ENCODE data around the gene CRYBA4. TPM values are rescaled to one million over a fixed set of nuclear protein-coding genes. Genes with fewer than 3 reads are reported as not detected.
A peak's percentile ranks its signal among the peaks of the same experiment; 100 is the strongest.

Gene CRYBA4
- total and polyA plus RNA-seq, 10 of the 15 experiments (the other 5 are each of a cell fraction or from before 2014, with no cell fraction given) = 0.12 to 0.17 TPM; not detected in 8

- no peak for TF ChIP-seq EGR1 (IDR thresholded peaks at IDR 0.05; ENCODE audit: borderline replicate concordance in 1 of 2, low read depth in 2 of 2, low read length in 2 of 2)
- TF ChIP-seq NFXL1 (IDR thresholded peaks at IDR 0.05; ENCODE audit: borderline replicate concordance) = no peak
- TF ChIP-seq CHD2 (IDR thresholded peaks at IDR 0.05; ENCODE audit: borderline replicate concordance, low read depth, low read length) = no peak
- TF ChIP-seq SUZ12 (IDR thresholded peaks at IDR 0.05; ENCODE audit: unreplicated experiment) = no peak
- no peak for TF ChIP-seq YBX1 (IDR thresholded peaks at IDR 0.05)
- TF ChIP-seq ETV6 (conservative IDR thresholded peaks at IDR 0.05 in 1 of 2, IDR thresholded peaks at IDR 0.05 in 1 of 2; ENCODE audit: borderline replicate concordance in 1 of 2, low read depth in 1 of 2) = no peak
- TF ChIP-seq, protein P1, sequence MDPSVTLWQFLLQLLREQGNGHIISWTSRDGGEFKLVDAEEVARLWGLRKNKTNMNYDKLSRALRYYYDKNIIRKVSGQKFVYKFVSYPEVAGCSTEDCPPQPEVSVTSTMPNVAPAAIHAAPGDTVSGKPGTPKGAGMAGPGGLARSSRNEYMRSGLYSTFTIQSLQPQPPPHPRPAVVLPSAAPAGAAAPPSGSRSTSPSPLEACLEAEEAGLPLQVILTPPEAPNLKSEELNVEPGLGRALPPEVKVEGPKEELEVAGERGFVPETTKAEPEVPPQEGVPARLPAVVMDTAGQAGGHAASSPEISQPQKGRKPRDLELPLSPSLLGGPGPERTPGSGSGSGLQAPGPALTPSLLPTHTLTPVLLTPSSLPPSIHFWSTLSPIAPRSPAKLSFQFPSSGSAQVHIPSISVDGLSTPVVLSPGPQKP (IDR thresholded peaks at IDR 0.05; ENCODE audit: low read depth, low read length) = no peak
- peak; percentile 60 for TF ChIP-seq DPF2 (IDR thresholded peaks at IDR 0.05)
- TF ChIP-seq RUNX3 (IDR thresholded peaks at IDR 0.05; ENCODE audit: low read length) = peak; percentile 7; the same call in 1 of the 2 replicates
- TF ChIP-seq IKZF2 (IDR thresholded peaks at IDR 0.05) = peak; percentile 74 to 77
- TF ChIP-seq TCF3 (IDR thresholded peaks at IDR 0.05; ENCODE audit: borderline replicate concordance, insufficient read depth, low read depth, low read length) = no peak
- TF ChIP-seq, protein P2, sequence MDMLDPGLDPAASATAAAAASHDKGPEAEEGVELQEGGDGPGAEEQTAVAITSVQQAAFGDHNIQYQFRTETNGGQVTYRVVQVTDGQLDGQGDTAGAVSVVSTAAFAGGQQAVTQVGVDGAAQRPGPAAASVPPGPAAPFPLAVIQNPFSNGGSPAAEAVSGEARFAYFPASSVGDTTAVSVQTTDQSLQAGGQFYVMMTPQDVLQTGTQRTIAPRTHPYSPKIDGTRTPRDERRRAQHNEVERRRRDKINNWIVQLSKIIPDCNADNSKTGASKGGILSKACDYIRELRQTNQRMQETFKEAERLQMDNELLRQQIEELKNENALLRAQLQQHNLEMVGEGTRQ (IDR thresholded peaks at IDR 0.05; ENCODE audit: borderline replicate concordance, low read depth, low read length) = peak; percentile 59
- no peak for TF ChIP-seq POLR2AphosphoS2 (IDR thresholded peaks at IDR 0.05; ENCODE audit: low read depth, low read length)
- 0 out of 2 replicates have a peak, but pooled peaks have one; percentile 9 for TF ChIP-seq ZNF207 (IDR thresholded peaks at IDR 0.05; ENCODE audit: borderline replicate concordance)
- TF ChIP-seq CUX1 (IDR thresholded peaks at IDR 0.05; ENCODE audit: insufficient replicate concordance, low read depth, low read length) = no peak
- no peak for TF ChIP-seq NR2F1 (conservative IDR thresholded peaks at IDR 0.05)
- no peak for TF ChIP-seq CEBPZ (IDR thresholded peaks at IDR 0.05; ENCODE audit: low read depth, low read length)
- TF ChIP-seq SIN3A (IDR thresholded peaks at IDR 0.05; ENCODE audit: low read depth, low read length) = peak; percentile 56; the same call in 1 of the 2 replicates
These were observed 37.1 kb downstream of the CRYBA4 start (continued) for GRCh38 chr22:26658671-26659478.
